Stimulated activated CD4-positive, alpha-beta T cell treated with anti-CD3 and anti-CD28 coated beads, Interleukin-4, amount 100 ng/mL, for 4 hours (primary cell): Measurements from ENCODE around the gene B4GALNT4.
"Not testable (repeated sequence)": the region's sequence is repeated elsewhere in the genome, so short reads cannot be mapped to it uniquely, and the experiment has no call there.

Source experiments
- DNase-seq, 2 experiments: peaks; one replicate each; pipeline ENCODE4 v3.0.0-alpha.2; 2020

Gene B4GALNT4

DNA sequence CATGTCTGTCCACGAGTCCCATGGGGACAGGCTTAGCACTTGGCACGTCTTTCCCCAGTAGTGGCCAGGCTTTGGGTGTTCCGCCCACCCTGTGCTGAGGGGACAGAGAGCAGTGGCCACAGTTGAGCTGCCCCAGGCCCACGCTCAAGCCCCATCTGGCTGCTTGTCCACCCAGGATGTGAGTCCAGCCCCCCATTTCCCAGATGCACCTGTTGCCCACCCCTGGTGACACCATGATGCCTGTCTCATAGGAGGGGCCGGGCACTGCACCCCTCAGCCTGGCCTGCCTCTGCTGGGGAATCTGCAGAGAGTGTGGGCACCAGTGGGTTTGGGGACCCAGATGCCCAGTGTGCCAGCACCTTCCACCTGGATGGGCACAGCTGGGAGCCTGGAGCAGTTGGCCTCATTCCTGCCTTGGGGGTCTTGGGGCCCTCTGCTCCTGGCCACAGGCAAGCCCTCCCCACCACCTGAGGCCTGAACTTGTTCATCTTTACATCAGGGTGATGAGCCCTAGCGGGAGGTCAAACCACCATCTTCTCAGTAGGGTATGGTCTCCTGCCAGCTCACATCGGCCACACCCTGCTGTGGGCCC is 39.8 kb downstream of the B4GALNT4 start:
- DNase-seq = no peak

DNA sequence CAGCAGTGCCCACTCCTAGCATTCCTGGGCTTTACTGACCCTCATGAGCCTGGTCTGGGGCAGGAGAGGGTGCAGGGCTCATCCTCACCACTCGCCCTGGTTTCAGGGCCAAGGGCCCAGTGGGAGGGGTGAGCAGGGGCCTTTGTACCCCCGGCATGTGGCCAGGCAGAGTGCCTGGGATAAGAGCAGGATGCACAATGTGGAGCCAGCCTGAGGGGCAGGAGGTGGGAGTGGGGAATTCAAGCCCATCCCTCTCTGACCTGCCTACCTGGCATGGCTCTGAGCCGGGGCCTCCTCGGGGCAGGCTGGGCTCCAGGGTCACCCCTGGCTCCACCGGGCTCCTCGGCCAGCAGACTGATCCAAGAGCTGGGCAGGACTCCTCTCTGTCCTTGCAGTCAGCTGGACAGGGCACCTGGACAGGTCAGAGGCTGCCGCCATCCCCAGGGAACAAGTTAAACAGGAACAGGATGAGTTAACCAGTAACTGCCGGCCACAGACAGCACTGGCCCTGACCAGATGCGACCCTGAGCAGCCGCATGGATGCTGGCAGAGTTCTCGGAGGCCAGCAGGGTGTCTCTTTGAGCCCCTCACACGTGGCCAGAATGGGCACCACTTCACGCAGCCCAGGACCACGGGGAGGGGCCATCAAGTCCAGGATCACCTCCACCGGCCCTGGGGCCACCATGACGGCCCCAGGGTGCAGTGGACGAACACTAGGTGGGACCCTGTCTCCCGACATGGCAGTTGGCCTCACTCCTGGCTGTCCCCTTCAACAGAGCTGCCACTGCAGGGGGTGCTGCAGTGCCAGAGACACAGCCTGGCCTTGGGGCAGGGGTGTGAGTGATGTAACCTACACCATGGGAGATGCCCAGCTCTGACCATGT is 40.5 kb downstream of the B4GALNT4 start:
- no peak for DNase-seq

DNA sequence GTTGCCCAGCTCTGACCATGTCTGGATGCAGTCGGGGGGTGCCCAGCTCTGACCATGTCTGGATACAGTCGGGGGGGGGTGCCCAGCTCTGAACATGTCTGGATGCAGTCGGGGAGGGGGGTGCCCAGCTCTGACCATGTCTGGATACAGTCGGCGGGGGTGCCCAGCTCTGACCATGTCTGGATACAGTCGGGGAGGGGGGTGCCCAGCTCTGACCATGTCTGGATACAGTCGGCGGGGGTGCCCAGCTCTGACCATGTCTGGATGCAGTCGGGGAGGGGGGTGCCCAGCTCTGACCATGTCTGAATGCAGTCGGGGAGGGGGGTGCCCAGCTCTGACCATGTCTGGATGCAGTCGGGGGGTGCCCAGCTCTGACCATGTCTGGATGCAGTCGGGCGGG is 41.4 kb downstream of the B4GALNT4 start:
- not testable (repeated sequence) for DNase-seq

DNA sequence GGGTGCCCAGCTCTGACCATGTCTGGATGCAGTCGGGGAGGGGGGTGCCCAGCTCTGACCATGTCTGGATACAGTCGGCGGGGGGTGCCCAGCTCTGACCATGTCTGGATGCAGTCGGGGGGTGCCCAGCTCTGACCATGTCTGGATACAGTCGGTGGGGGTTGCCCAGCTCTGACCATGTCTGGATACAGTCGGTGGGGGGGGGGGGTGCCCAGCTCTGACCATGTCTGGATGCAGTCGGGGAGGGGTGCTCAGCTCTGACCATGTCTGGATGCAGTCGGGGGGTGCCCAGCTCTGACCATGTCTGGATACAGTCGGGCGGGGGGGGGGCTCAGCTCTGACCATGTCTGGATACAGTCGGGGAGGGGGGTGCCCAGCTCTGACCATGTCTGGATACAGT is 42.2 kb downstream of the B4GALNT4 start:
- DNase-seq = not testable (repeated sequence)

DNA sequence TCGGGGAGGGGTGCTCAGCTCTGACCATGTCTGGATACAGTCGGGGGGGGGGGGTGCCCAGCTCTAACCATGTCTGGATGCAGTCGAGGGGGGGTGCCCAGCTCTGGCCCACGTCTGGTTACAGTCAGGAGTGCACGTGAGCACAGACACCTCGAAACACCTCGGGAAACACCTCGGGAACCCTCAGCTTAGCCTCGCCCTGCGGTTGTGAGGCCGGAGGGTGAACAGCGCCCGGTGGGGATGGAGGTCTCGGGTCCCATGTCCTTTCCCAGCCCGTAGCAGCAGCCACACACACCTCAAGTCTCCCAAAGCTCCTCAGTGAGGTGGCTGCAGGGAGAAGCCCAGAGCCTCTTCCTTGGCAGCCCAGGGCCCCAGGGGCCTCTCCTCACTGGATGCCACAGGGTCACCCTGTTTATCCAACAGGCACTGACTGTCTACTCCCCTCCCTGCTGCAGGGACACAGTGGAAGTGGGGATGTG is 43.4 kb downstream of the B4GALNT4 start:
- no peak for DNase-seq

DNA sequence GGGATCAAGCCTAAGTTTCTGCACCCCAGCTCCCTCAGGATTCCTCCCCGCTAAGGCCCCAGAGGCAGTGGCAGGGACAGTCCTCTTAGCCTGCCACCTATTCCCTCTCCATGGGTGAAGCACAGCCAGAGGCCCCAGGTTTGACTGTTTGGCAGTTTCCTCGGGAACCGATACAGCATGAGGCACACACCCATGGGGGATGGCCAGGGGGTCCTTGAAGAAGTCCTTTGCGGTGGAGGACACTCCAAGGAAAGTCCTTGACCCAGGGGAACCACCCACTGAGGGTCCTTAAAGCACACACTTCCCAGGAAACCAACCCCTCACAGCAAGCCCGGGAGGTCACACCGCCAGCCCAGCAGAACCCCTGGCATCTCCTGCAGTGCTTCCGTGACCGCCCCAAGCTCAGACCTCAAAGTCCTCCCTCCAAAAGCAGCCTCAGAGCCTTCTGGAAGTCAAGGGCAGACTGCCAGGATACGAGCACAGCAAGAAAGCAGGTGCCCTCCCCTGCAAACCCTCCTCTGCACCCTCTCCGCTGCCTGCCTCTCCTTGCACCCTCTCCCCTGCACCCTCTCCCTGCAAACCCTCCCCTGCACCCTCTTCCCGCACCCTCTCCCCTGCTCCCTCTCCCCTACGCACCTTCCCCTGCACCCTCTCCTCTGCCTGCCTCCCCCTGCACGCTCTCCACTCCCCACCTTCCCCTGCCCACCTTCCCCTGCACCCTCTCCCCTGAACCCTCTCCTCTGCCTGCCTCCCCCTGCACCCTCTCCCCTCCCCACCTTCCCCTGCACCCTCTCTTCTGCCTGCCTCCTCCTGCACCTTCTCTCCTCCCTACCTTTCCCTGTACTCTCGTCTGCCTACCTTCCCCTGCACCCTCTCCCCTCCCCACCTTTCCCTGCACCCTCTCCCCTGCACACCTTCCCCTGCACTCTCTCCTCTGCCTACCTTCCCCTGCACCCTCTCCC is 44.1 kb downstream of the B4GALNT4 start:
- no peak for DNase-seq

DNA sequence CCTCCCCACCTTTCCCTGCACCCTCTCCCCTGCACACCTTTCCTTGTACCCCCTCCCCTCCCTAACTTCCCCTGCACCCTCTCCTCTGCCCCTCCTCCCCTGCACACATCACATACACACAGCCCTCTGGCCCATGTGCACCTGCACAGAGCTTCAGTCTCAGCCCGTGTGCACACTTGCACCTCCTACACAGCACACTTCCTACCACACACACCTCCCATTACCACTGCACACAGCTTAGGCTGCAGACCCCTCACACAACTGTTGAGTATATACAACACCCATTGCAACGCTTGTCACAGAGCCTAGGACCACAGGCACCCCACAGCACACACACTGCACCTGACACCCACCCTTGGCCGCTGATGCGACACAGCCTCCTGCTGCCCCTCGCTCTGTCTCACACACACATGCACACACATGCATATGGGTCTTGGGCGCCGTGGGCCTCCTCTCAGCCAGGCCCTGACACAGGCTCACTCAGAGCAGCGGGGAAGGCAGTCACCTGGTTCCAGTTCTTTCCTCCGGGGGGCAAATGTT is 45.1 kb downstream of the B4GALNT4 start:
- no peak for DNase-seq

DNA sequence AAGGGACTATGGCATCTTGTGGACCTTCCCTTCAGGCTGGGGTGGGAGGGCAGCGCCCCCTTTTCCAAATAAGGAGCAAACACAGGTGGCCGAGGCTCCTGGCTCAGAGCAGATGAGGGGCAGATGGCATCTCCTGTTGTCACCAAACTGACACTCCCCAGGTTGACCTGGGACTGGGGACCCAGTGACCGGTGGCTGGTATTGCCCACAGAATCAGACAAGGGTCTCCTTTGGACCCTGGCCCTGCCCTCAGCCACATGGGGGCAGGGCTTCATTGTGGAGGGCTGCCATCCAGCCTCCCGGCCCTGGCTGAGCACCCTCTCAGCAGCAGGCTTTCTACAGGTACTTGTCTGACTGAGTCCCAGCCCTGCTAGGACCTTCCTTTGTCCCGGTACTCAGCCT is 46.3 kb downstream of the B4GALNT4 start:
- DNase-seq = no peak

DNA sequence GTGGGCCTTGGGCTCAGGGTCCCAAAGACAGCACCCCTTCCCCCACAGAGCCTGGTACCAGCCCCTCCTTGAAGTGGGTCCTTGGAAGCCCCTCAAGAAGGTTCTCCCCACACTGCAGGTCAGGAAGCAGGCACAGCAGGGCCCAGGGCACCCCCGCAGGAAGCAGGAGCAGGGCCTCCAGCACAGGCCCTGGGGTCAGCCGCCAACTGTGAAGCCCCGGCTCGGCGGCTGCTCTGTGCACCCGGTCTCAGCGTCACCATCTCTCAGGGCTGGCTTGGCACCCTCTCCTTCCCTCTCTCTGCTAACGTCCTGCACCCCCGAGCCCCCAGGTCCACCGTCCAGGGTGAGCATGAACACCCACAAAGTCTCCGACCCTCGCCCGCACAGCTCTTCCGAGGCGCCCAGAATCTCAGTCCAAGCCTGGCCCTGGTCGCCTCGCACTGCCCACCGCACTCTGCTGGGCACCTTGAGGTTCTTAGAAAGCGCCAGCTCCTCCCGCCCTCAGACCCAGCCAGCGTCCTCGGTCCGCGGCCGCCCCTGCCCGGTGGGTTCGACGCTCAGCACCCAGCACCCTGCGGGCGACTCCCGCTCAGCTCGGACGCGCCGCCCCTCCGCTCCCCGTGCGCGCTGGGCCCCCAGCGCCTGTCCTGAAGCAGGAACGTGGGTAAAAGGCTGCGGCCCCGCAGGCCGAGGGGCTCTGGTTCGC is 46.9 kb downstream of the B4GALNT4 start:
- no peak for DNase-seq

DNA sequence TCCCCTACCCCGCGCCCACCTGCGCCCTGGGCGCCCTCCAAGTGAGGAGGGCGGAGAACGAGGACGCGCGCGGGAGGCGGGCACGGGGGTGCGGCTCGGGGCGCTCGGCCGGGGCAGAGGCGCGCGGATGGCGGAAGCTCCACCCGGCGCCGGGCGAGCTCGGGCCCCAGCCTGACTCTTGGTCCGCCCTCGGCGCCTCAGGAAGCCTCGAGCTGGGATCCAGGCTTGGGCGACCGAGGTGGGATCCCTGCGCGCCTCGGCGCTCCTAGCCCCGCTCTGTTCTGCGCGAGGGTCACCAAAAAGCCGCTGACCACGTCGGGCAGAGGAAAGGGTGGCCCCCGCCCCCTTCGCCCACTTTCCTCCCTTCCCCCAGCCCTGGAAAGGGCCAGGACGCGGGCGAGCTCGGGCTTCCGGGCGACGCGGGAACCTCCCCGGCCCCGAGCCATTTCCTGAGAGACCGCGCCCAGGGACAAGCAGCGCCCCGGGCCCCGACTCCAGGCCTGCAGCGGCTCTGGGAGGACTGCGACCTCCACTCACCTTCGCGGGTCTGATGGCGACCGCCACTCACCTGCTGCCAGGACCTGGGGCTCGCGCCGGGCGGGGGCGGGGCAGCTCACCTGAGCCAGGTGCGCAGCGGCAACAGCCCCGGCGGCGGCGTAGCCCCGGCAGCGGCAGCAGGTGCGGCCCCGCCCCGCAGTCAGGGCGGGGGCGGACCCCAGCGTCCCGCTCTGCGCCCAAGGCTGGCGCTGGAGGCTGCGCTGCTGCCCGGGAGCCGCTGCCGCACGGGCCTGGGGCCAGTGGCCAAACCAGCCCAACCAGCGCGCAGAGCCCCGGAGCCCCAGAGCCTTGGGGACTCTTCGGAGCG is 47.7 kb downstream of the B4GALNT4 start:
- DNase-seq = peak in 1 of 2 experiments; percentile 46

DNA sequence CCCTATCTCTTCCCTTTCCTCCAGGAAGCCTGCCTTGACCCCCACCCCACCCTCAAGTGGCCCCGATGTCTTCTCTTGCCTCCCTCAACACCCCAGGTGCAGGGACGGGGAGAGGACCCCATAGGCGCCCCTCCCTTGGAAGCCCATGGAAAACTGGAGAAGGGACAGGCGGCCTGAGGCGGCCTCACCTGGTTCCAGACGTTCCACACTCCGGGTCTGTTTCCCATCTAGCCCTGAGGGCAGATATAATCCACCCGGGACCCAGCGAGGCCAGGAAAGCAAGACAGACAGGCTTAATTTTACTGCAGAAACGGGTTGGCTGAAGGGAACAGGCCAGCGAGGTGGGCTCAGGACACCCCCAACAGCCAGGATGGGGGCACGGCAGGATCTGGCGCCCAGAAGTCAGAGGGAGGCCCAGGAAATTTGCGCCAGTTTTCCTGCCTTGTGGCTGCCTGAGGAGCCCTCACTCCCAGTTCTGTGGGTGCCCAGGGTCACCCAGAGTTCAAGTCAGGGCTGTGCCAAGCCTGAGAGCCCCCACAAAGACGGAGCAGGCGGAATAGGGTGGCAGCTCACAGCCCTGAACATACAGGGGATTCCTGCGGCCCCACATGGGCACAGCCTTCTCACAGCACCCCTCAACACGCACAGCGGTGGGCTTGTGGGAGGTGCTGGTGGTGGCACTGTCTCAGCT is 48.5 kb downstream of the B4GALNT4 start:
- DNase-seq = no peak

DNA sequence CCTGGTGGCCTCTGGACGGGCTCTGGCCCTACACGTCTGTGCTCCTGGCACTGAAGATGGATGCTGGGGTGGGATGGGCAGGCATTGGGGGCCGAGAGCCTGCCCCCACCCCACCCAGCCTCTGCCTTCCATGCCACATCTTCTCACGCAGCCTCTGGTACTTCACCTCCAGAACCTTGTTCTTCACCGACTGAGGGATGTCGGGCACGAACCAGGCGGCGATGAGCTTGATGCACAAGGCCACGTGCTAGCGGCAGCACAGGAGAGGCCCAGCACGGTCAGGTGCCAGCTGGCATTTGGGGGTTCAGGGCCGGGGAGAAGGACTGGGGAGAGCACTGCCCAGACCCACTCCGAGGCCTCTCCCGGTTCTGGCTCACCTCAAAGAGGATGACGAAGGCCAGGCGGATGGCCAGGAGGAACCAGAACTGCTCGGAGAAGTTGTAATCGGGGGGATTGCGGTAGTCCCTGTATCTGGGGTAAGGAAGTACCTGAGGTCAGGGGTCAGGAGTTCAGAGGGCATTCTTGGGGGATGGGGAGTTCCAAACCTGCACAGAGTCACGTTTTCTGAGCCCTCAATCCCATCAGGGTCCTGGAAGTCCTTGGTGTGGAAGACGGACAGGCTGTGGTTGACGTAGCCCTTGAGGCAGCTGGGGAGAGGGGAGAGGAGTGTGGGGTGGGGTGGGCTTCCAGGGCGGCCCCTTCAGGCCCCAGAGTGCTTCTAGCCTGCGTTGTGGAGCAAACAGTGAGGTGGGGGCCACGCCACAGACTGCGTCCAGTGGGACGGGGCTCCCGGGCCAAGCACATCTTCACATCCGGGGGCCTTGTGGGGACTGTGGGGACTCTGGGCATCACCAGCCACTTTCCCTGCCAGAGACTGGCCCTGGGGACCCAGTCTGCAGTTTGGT is 49.3 kb downstream of the B4GALNT4 start:
- no peak for DNase-seq

DNA sequence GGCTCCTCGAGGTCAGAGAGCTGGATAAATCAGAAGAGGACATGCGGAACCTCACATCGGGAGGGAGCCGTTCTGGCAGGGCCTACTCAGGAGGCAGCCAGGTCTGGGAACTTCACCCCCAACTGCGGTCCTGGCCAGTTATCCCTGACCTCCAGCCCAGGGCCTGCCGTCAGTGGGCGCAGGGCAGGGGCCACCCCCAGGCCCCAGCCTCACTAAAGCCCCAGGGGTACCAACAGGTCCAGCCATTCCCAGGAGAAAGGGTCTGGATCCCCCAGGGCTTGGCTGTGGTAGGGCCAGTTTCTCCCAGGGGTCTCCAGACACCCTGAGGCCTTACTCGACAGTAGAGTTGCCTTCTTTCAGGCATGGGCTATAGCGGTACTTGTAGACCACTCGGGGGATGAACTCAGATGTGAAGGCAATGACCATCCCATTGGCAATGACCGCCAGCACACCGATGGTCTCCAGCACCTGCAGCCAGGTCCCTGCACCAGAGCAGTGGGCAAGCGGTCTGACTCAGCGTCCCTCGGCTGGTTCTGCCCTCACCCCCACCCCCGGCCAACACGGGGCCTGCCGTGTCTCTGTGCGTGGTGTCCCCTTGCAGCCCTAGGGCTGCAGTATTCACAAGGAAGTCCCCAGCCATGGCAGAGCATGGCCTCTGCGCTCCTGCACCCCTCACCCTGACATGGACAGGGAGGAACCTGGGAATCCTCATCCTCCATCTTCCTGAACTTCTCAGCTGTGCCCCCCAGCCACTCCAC is 50.1 kb downstream of the B4GALNT4 start:
- DNase-seq = no peak

DNA sequence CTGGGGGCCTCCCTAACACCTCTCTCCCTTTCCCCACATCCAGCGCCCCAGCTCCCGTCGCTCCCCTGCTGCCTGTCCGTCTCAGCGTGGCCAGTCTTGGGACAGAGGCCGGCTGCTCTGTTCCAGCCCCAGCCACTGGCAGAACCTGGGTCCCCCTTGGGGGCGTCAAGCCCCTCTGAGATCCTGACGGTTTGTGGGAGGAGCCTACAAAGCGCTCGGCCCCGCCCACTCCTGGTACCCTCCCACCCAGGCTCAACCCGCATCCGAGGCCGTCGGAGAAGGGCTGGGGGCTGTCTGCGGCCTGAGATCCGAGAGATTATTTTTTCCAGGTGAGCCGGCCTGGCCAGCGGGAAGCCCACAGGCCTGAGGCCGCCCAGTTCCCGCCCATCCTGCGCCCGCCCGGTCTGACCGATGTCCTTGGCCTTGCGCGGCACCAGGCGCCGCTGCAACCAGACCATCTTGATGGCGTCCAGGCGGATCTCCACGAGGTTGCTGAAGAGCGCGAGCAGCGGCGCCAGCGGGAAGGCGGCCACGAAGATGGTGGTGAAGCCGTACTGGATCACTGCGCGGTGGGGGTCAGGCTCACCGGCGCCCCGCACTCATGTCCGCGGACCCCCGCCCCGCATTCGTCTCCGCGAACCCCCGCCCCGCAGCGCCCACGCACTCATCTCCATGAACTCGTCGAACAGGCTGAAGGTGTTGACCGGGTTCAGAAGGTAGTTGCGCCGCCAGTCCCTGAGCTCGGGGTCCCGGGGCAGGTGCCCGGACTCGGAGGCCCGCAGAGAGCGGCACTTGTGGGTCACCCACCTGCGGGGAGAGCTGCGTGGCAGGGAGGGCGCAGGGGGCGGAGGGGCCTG is 51.0 kb downstream of the B4GALNT4 start:
- no peak for DNase-seq

DNA sequence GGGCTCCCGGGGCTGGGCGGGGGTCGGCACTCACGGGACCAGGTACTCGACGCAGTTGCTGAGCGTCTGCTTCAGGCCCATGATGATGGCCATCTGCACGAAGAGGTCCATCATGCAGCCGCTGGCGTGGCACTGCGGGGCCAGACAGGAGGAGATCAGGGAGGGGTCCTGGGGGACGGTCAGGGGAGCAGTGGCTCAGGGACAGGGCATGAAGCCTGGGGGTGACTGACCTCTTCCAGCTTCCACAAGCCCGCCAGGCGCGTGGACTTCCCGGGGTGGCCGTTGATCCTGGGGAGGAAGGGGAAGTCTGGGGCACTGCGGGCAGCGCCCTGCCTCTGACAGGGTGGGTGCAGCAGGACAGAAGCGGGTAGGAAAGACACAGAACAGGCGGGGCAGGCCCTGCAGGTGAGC is 51.6 kb downstream of the B4GALNT4 start:
- no peak for DNase-seq

DNA sequence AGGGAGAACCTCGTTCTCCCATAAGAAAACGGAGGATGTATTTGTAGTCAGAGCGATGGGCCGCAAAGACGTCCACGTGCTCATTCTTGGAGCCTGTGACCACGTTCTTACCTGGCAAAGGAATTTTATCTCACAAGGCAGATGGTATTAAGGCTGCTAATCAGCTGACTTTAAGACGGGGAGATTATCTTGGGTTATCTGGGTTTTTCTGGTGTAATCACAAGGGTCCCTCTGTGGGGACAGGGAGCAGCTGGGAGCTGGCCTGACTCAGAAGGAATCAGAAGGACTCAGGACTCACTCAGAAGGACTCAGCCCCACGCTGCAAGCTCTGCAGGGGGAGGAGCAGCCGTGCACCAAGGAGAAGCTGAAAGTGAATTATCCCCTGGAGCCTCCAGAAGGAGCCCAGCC is 53.0 kb downstream of the B4GALNT4 start:
- no peak for DNase-seq

DNA sequence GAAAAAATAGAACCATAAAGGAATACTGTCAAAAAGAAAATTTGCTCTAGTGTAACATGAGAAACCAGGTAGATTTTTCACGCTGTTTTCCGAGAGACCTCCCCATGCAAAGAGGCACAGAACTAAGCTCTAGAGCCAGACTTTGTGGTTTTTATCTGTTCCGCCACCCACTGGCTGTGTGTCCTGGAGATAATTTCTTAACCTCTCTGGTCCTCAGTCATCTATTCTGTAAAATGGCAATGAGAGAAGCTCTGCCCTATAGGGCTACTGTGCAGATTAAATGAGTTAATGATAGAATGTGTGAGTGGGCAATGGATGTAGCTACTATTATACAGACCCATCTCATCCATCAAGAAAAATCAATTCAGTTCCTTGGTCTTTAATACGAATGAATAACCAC is 54.9 kb downstream of the B4GALNT4 start:
- no peak for DNase-seq

DNA sequence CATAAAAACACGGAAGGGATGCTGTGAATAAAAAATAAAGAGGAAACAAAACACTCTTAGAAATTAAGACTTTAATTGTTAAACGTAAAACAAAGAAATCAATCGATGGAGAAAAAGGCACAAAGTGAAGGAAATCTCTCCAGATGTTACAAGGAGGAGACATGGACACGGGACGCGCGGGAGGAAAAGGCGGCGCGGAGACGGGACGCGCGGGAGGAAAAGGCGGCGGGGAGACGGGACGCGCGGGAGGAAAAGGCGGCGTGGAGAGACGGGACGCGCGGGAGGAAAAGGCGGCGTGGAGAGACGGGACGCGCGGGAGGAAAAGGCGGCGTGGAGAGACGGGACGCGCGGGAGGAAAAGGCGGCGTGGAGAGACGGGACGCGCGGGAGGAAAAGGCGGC is 55.5 kb downstream of the B4GALNT4 start:
- not testable (repeated sequence) for DNase-seq
